ENCODE measurements around the gene RPAIN.

Gene RPAIN

GRCh38 chr17:5381542-5381941, 38.4 kb upstream of the RPAIN start:
- Histone ChIP-seq H3F3A (ENCODE audit: insufficient read depth) (peaks cover 75% of the 10 kb centered on the region), H3K36me3 (ENCODE audit: low read length) (peaks cover 52% of the 10 kb centered on the region), H4K20me1 (ENCODE audit: low read depth, low read length) (no peaks in the 10 kb centered on the region), H3K27me3 (ENCODE audit: low read length) (no peaks in the 10 kb centered on the region), H3K79me2 (ENCODE audit: insufficient read depth, low read length) (no peaks in the 10 kb centered on the region), H3K4me2 (ENCODE audit: low read depth, low read length, poor library complexity, severe bottlenecking) (no peak overlapping the region), H3K4me3 (ENCODE audit: insufficient read depth, low read length, poor library complexity, severe bottlenecking) (no peak overlapping the region), H3K9me3 (ENCODE audit: insufficient read depth, low read length) (no peaks in the 10 kb centered on the region), H3K9me2 (replicated peaks; ENCODE audit: insufficient read depth, low read length) (no peaks in the 10 kb centered on the region), H3K9ac (ENCODE audit: low read length) (no peak overlapping the region), H3K27ac (ENCODE audit: low read depth, low read length) (no peak overlapping the region), H2AFZ (ENCODE audit: low read depth, low read length, severe bottlenecking) (no peak overlapping the region)
- TF ChIP-seq, protein P1, sequence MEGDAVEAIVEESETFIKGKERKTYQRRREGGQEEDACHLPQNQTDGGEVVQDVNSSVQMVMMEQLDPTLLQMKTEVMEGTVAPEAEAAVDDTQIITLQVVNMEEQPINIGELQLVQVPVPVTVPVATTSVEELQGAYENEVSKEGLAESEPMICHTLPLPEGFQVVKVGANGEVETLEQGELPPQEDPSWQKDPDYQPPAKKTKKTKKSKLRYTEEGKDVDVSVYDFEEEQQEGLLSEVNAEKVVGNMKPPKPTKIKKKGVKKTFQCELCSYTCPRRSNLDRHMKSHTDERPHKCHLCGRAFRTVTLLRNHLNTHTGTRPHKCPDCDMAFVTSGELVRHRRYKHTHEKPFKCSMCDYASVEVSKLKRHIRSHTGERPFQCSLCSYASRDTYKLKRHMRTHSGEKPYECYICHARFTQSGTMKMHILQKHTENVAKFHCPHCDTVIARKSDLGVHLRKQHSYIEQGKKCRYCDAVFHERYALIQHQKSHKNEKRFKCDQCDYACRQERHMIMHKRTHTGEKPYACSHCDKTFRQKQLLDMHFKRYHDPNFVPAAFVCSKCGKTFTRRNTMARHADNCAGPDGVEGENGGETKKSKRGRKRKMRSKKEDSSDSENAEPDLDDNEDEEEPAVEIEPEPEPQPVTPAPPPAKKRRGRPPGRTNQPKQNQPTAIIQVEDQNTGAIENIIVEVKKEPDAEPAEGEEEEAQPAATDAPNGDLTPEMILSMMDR (IDR thresholded peaks at IDR 0.05; ENCODE audit: insufficient read depth, low read length, poor library complexity, severe bottlenecking) = no peak
- no peak for TF ChIP-seq EZH2phosphoT487 (conservative IDR thresholded peaks at IDR 0.05; ENCODE audit: low read length)

- Histone ChIP-seq H3F3A (ENCODE audit: insufficient read depth) (peaks cover 9% of the 10 kb centered on the region; the same call in 1 of the 2 replicates), H3K4me2 (ENCODE audit: low read depth, low read length, poor library complexity, severe bottlenecking) (no peak overlapping the region), H3K9me3 (ENCODE audit: insufficient read depth, low read length) (no peaks in the 10 kb centered on the region), H3K27ac (ENCODE audit: low read depth, low read length) (no peak overlapping the region), H4K20me1 (ENCODE audit: low read depth, low read length) (0 out of 2 replicates have a peak, but pooled peaks cover 2% of the 10 kb centered on the region), H3K27me3 (ENCODE audit: low read length) (no peaks in the 10 kb centered on the region), H3K36me3 (ENCODE audit: low read length) (peaks cover 50% of the 10 kb centered on the region), H2AFZ (ENCODE audit: low read depth, low read length, severe bottlenecking) (no peak overlapping the region), H3K79me2 (ENCODE audit: insufficient read depth, low read length) (no peaks in the 10 kb centered on the region), H3K4me3 (ENCODE audit: insufficient read depth, low read length, poor library complexity, severe bottlenecking) (no peak overlapping the region), H3K9me2 (replicated peaks; ENCODE audit: insufficient read depth, low read length) (no peaks in the 10 kb centered on the region), H3K9ac (ENCODE audit: low read length) (no peak overlapping the region)
- TF ChIP-seq EZH2phosphoT487 (conservative IDR thresholded peaks at IDR 0.05; ENCODE audit: low read length) = no peak
- TF ChIP-seq, protein P1 (IDR thresholded peaks at IDR 0.05; ENCODE audit: insufficient read depth, low read length, poor library complexity, severe bottlenecking) = no peak
Observed at GRCh38 chr17:5391678-5392077, 28.3 kb upstream of the RPAIN start.

- Histone ChIP-seq H3K9ac (ENCODE audit: low read length) (no peak overlapping the region), H3K9me3 (ENCODE audit: insufficient read depth, low read length) (no peaks in the 10 kb centered on the region), H3K27me3 (ENCODE audit: low read length) (no peaks in the 10 kb centered on the region), H3K79me2 (ENCODE audit: insufficient read depth, low read length) (no peaks in the 10 kb centered on the region), H3K9me2 (replicated peaks; ENCODE audit: insufficient read depth, low read length) (no peaks in the 10 kb centered on the region), H3F3A (ENCODE audit: insufficient read depth) (0 out of 2 replicates have a peak, but pooled peaks cover 4% of the 10 kb centered on the region), H2AFZ (ENCODE audit: low read depth, low read length, severe bottlenecking) (no peak overlapping the region), H3K4me2 (ENCODE audit: low read depth, low read length, poor library complexity, severe bottlenecking) (no peak overlapping the region), H3K36me3 (ENCODE audit: low read length) (peaks cover 56% of the 10 kb centered on the region), H3K27ac (ENCODE audit: low read depth, low read length) (no peak overlapping the region), H3K4me3 (ENCODE audit: insufficient read depth, low read length, poor library complexity, severe bottlenecking) (no peak overlapping the region), H4K20me1 (ENCODE audit: low read depth, low read length) (no peaks in the 10 kb centered on the region)
- TF ChIP-seq, protein P1 (IDR thresholded peaks at IDR 0.05; ENCODE audit: insufficient read depth, low read length, poor library complexity, severe bottlenecking) = no peak
- TF ChIP-seq EZH2phosphoT487 (conservative IDR thresholded peaks at IDR 0.05; ENCODE audit: low read length) = no peak
Observed at GRCh38 chr17:5396612-5397011, 23.4 kb upstream of the RPAIN start.
